Esophagus squamous epithelium (tissue), 5 donors: ENCODE measurements around the gene CHTOP. TPM values are rescaled to one million over a fixed set of nuclear protein-coding genes. Genes with fewer than 3 reads are reported as not detected.

Experiments
- DNase-seq: peaks from one replicate; lab custom pipeline; 2025; lab: John Stamatoyannopoulos, UW
- H3K27ac ChIP-seq, 4 donors: fragments of 200-600 bp; sonication (generic); one replicate each; pipeline ENCODE4 v1.5.1; 2016 to 2019; ENCODE audit warnings: mild to moderate bottlenecking in 1 of 4
- H3K27me3 ChIP-seq, 4 donors: fragments of 200-600 bp; sonication (generic); 1 replicate in 3 of 4; 2 replicates in 1 of 4; pipeline versions ENCODE4 v1.5.1 to v1.6.0; 2017 to 2021; ENCODE audit warnings: antibody characterized with exemption in 1 of 4
- H3K36me3 ChIP-seq, 3 donors: fragments of 200-600 bp; sonication (generic); one replicate each; pipeline ENCODE4 v1.5.1; 2016 to 2019
- H3K4me1 ChIP-seq, 3 donors: fragments of 200-600 bp; sonication (generic); one replicate each; pipeline ENCODE4 v1.5.1; 2017 to 2019
- H3K4me3 ChIP-seq, 4 donors: fragments of 200-600 bp; sonication (generic); 1 replicate in 3 of 4; 2 replicates in 1 of 4; pipeline ENCODE4 v1.5.1; 2016 to 2019; ENCODE audit warnings: mild to moderate bottlenecking in 2 of 4, moderate library complexity in 1 of 4
- H3K9me3 ChIP-seq, 3 donors: fragments of 200-600 bp; sonication (generic); one replicate each; pipeline ENCODE4 v1.5.1; 2016 to 2019
- POLR2A ChIP-seq, 4 donors: fragments of 450-650 bp; IDR thresholded peaks; one replicate each; pipeline ENCODE4 v1.6.1; 2017; ENCODE audit warnings: antibody characterized with exemption in 4 of 4, mild to moderate bottlenecking in 4 of 4, moderate library complexity in 3 of 4
- WGBS, 2 donors: methylation state at CpG; one replicate each; pipeline ENCODE4 v1.1.5; 2018; 5-methylcytosine and 5-hydroxymethylcytosine counted together
- intact Hi-C: fragments of 100-400 bp; cut with DNase I; formaldehyde crosslinking; loops from one replicate; pipeline ENCODE4 v1.15.0; 2022
- total RNA-seq, 4 donors: library from RNA; depleted of rRNA; stranded (reverse); fragments of >200 nt; gene quantifications; one replicate each; pipeline ENCODE4 v1.1.0, GENCODE V29; 2016
- TF ChIP-seq, protein P1 (sequence below), 6 experiments: fragments of 450-650 bp in 4 of 6; fragments of 200-600 bp in 2 of 6; sonication (generic) in 2 of 6; IDR thresholded peaks; one replicate each; pipeline ENCODE4 v1.5.1; 2016 to 2019; ENCODE audit warnings: antibody characterized with exemption in 6 of 6, mild to moderate bottlenecking in 4 of 6, moderate library complexity in 4 of 6
- donor health status: DM: yes; HTN: yes; CAD: no.

The CHTOP gene
- total RNA-seq, 4 donors from 2014 or later = 35.0 to 58.9 (median 47.3) TPM

DNA sequence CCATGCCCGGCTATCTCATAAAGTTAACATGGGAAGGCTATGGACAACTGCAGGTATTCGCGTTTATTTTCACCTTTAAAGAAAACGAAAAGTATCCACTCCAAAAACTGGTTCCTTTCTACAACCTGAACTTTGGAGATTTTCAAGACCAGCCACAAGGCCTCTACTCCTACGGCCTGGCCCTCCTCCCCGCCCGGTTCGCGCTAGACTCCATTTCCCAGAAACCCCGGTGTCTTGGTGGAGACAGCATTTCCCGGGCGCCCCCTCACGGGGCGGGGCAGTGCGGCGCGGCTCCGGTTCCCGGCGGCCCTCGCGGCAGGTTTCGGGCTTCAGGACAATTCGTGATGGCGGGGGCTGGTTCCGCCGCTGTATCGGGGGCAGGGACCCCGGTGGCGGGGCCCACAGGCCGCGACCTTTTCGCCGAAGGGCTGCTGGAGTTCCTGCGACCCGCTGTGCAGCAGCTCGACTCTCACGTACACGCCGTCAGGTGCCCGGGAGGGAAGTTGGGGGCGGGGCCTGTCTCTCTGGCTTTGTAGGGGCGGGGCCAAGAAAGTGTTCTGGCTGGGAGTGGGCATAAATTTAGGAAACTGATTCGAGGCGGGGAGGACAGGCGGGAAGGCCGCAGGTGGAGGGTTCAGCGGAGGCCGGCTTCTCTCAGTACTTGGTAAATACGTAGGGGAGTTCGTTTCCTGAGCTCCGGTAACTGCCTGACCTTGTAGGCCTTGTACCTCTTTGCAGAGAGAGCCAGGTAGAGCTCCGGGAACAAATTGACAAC lies 24.7 kb downstream of the CHTOP start, which contains the start of gene SNAPIN:
Gene SNAPIN (plus strand): TSS at position 304 of the 775 bp plus-strand sequence. CDS start 41 bp downstream, at position 345.
- peak within 1 kb of the TSS; percentile 91 to 99 (median 98) for H3K27ac ChIP-seq
- WGBS, 2 donors = 4 to 5% methylated on average over 17 of the region's 53 CpGs
- DNase-seq = peak; percentile 59

DNA sequence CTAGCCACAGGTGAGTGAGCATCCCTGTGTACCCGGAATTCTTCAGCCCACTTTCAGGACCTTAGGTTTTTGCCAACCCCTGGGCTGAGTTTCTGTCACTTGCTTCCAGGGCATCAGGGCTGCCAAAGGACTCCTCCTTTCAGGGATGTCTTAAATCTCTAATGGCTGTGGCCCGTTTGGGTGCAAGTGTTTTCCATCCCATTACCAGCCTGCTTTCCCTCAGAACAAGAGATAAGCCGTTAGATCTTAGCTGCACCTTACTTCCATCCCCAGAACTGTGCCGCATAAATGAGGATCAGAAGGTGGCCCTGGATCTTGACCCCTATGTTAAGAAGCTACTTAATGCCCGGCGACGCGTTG lies 25.3 kb downstream of the CHTOP start:
- Histone ChIP-seq H3K27me3 (no peaks in the 10 kb centered on the region), H3K4me3 (peak overlapping the region; percentile 61 to 88 (median 80)), H3K9me3 (no peaks in the 10 kb centered on the region), H3K36me3 (peaks cover 12 to 44% (median 34%) of the 10 kb centered on the region in 3 donors), H3K27ac (peak overlapping the region; percentile 91 to 99 (median 98)), H3K4me1 (peaks cover 11 to 22% (median 11%) of the 10 kb centered on the region in 3 donors)
- TF ChIP-seq POLR2A (IDR thresholded peaks at IDR 0.05) = no peak
- TF ChIP-seq, protein P1, sequence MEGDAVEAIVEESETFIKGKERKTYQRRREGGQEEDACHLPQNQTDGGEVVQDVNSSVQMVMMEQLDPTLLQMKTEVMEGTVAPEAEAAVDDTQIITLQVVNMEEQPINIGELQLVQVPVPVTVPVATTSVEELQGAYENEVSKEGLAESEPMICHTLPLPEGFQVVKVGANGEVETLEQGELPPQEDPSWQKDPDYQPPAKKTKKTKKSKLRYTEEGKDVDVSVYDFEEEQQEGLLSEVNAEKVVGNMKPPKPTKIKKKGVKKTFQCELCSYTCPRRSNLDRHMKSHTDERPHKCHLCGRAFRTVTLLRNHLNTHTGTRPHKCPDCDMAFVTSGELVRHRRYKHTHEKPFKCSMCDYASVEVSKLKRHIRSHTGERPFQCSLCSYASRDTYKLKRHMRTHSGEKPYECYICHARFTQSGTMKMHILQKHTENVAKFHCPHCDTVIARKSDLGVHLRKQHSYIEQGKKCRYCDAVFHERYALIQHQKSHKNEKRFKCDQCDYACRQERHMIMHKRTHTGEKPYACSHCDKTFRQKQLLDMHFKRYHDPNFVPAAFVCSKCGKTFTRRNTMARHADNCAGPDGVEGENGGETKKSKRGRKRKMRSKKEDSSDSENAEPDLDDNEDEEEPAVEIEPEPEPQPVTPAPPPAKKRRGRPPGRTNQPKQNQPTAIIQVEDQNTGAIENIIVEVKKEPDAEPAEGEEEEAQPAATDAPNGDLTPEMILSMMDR (IDR thresholded peaks at IDR 0.05) = no peak
- intact Hi-C loops = no loop called here
- WGBS, 2 donors = 29 to 30% methylated on average over 7 of the region's 8 CpGs
- no peak for DNase-seq

More for the DNA sequence above, 24.7 kb downstream of the CHTOP start, which contains the start of gene SNAPIN:
- peak in 2 of 4 donors; percentile 41 to 63 for TF ChIP-seq POLR2A (IDR thresholded peaks at IDR 0.05)
- TF ChIP-seq, protein P1 (IDR thresholded peaks at IDR 0.05) = peak in 4 of 6 experiments; percentile 13 to 26 (median 16)
- intact Hi-C loops = no loop called here
- peaks cover 10 to 38% (median 28%) of the 10 kb centered on the region in 3 donors for H3K36me3 ChIP-seq
- peaks cover 11 to 22% (median 11%) of the 10 kb centered on the region in 3 donors for H3K4me1 ChIP-seq
- peak within 1 kb of the TSS; percentile 61 to 88 (median 80) for H3K4me3 ChIP-seq
- H3K27me3 ChIP-seq = no peaks in the 10 kb centered on the region
- H3K9me3 ChIP-seq = no peaks in the 10 kb centered on the region

DNA sequence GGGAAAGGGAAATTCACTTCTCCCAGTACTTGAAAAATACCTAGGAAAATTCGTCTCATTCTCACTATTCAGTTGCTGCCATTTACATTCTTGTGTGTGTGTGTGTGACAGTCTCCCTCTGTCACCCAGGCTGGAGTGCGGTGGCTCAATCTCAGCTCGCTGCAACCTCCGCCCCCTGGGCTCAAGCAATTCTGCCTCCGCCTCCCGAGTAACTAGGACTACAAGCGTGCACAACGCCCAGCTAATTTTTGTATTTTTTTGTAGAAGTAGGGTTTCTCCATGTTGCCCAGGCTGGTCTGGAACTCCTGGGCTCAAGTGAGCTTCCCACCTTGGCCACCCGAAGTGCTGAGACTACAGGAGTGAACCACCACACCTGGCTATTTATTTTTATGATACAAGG lies 25.8 kb downstream of the CHTOP start:
- Histone ChIP-seq H3K4me3 (peak overlapping the region; percentile 61 to 88 (median 80)), H3K36me3 (peaks cover 16 to 49% (median 39%) of the 10 kb centered on the region in 3 donors), H3K4me1 (peaks cover 11 to 22% (median 11%) of the 10 kb centered on the region in 3 donors), H3K9me3 (no peaks in the 10 kb centered on the region), H3K27ac (peak overlapping the region in 3 of 4 donors; percentile 91 to 99 (median 99)), H3K27me3 (no peaks in the 10 kb centered on the region)
- 76 to 77% methylated on average over 7 to 9 of the region's 9 CpGs for WGBS, 2 donors
- TF ChIP-seq, protein P1 (IDR thresholded peaks at IDR 0.05) = no peak
- no peak for TF ChIP-seq POLR2A (IDR thresholded peaks at IDR 0.05)
- DNase-seq = no peak
- intact Hi-C loops = no loop called here

DNA sequence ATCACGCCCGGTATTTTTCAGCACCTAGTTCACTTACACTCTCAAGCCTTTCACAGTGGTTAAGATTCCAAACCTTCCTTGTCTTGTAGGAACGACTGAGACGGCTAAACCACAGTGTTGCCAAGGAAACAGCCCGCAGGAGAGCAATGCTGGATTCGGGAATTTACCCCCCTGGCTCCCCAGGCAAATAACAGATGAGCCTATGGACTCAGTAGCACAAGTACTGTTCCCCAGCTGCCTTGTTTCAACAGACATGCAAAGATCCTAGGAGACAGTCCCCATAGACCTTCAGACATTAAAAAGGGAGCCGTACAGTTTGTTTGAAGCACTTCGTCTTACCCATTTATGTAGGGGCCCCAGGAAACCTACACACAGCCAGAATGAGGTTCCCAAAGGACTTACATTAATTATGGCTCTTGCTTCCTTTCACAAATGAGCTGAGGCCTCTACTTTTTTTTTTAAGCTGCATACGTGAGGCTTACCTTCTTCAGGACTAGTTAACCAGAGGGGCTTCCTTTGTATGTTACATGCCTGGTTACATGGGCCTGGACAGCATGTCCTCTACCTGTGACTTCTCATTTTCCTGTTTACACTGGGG lies 27.3 kb downstream of the CHTOP start:
- peaks cover 25 to 64% (median 55%) of the 10 kb centered on the region in 3 donors for H3K36me3 ChIP-seq
- 67 to 73% methylated on average over 8 to 9 of the region's 9 CpGs for WGBS, 2 donors
- no peaks in the 10 kb centered on the region for H3K27me3 ChIP-seq
- H3K4me3 ChIP-seq = no peak overlapping the region
- H3K27ac ChIP-seq = no peak overlapping the region
- DNase-seq = no peak
- TF ChIP-seq POLR2A (IDR thresholded peaks at IDR 0.05) = no peak
- TF ChIP-seq, protein P1 (IDR thresholded peaks at IDR 0.05) = no peak
- peaks cover 11 to 22% (median 11%) of the 10 kb centered on the region in 3 donors for H3K4me1 ChIP-seq
- intact Hi-C loops = no loop called here
- H3K9me3 ChIP-seq = no peaks in the 10 kb centered on the region
